SK-MEL-5 (cell line): Measurements from ENCODE around the gene USP34. TPM values are rescaled to one million over a fixed set of nuclear protein-coding genes. Genes with fewer than 3 reads are reported as not detected.
A peak's percentile ranks its signal among the peaks of the same experiment; 100 is the strongest.

ENCODE experiments used
- DNase-seq: peaks from one replicate; pipeline ENCODE4 v3.0.0-alpha.2; 2016; ENCODE audit warnings: low read depth, low spot score
- in situ Hi-C: cut with HindIII; loops from 2 replicates; pipeline ENCODE4 v1.10.0; 2016; ENCODE audit warnings: low sequenced_read_pairs, high pct_unique_total_duplicates, low pct_unique_long_range_greater_than_20kb
- total RNA-seq: library from RNA; depleted of rRNA; stranded (reverse); fragments of >200 nt; shearing (Covaris generic); gene quantifications from 2 replicates; pipeline ENCODE4 v1.2.3, GENCODE V29; 2014

Gene USP34
- total RNA-seq, 1 experiment from 2014 or later, result 69.0 TPM

DNA sequence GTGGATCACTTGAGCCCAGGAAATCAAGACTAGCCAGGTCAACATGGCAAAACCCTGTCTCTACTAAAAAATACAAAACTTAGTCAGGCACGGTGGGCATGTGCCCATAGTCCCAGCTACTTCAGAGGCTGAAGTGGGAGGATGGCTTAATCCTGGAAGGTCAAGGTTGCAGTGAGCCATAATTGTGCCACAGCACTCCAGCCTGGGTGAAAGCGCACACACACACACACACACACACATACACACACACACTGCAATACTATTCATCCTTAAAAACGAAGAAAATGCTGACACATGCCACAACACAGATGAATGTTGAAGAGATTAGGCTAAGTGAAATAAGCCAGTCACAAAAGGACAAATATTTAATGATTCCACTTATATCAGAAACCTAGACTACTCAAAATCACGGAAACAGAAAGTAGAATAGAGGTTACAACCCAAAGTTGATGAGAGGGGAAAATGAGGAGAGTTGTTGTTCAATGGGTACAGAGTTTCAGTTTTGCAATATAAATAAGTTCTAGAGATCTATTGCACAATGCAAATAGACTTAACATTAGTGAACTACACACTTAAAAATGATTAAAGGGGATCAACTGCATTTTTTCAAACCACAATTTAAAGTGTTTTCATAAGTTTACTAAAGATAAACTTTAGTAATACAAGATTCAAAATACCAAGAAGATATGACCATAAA is 114.5 kb downstream of the USP34 start:
- in situ Hi-C loops, result no loop called here
- no peak for DNase-seq

DNA sequence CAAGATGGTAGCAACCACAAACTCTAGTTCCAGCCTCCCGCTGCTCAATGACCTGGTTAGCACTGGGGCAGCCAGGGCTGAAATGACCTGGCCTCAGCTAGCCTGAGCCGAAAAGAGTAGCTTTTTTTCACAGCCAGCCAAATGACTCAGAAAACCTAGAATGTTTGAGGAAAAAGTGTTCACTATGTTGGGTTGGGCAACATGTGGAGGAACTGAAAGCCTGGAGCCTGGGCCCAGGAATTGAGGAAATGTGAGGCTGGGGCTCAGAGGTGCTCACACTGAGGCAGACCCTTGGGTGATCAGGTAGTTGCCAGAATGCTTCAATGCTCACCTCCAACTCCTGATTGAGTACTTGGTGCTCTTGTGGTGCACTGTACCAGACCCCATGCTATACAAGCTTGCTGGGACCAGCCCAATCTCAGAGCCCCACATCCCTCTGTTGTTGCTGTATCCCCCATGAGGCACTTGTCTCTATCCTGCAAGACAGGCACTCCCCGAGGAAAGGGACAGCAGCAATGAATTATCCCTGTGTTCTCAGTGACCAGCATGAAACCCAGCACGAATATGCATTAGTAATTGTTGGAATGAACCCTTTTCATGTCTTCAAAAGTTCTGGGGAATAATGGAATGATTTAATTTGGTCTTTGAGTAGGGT is 116.2 kb downstream of the USP34 start:
- no peak for DNase-seq
- in situ Hi-C loops, result no loop called here

DNA sequence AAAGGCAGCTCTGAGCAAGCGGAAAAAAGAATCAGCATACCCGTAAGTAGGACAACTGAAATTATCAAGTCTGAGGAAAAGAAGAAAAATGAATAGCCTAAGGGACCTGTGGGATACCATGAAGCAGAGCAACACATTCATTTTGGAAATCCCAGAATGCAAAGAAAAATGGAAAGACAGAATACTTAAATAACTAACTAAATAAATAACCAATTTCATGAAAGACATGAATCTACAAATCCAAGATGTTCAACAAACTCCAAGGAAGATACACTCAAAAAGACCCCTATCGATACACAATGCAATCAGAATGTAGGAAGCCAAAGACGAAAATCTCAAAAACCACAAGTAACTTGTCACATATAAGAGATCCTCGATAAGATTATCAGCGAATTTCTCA is 117.0 kb downstream of the USP34 start:
- DNase-seq, result no peak
- in situ Hi-C loops, result no loop called here

DNA sequence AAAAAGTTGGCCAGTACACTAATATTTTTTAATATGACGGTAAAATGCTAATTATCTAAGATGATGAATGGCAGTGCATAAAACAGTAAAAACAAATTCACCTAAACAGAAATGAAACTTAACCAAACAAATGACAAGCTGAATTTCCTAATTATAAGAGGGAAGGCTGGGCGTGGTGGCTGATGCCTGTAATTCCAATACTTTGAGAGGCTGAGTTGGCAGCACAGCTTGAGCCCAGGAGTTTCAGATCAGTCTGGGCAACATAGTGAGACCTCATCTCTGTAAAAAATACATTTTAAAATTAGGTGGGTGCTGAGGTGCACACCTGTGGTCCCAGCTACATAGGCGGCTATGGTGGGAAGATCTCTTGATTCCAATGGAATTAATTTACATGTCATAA is 120.1 kb downstream of the USP34 start:
- in situ Hi-C loops, result no loop called here
- no peak for DNase-seq

DNA sequence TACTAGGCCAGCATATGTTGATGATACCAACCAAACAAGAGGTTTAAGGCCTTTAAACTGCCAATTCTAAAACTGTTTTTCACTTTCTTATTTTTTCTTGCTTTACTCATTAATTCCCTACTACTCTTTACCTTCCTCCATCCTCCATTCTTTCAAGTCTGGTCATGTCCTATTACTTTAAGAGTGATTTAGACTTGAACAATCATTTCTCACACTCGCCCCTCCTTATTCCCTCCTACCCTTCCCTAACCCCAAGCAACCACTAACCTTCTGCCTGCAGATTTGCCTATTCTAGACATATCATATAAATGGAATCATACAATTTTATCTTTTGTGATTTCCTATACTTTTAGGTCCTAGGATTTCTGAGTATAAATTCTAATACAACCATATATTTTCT is 127.7 kb downstream of the USP34 start:
- no peak for DNase-seq
- in situ Hi-C loops, result no loop called here

DNA sequence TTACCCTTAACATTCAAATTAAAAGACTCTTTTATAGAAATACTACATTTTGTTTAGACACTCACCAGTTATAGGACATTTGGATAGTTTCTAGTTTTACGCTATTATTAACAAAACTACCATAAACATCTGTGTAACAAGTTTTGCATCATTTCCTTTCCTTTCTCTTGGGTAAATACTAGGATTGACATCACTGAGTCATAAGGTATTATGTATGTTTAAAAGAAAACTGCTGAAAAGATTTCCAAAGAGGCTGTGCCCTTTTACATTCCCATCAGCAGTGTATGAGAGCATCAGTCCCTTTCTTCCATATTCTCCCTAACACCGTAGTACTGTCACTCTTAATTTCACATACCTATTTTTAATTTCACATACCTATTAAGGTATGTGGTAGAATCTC is 130.6 kb downstream of the USP34 start:
- peak; percentile 39 for DNase-seq
- in situ Hi-C loops, result no loop called here

DNA sequence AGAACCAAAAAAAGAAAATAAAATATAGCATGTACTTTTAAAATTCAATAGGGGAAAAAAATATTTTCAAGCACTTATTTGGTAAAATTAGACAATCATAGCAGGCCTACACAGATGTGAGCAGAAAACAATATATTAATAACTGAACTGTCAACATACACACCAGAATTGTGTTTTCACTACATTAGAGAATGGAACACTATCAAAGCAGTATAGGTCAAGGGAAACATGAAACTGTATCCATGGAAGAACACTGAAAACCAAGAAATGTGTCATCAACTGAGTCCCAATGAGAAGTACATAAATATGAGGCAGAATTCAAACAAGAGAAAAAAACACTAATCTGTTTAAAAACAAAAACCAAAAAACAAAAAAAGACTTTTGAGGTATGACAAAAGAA is 132.4 kb downstream of the USP34 start:
- in situ Hi-C loops, result no loop called here
- DNase-seq, result no peak

DNA sequence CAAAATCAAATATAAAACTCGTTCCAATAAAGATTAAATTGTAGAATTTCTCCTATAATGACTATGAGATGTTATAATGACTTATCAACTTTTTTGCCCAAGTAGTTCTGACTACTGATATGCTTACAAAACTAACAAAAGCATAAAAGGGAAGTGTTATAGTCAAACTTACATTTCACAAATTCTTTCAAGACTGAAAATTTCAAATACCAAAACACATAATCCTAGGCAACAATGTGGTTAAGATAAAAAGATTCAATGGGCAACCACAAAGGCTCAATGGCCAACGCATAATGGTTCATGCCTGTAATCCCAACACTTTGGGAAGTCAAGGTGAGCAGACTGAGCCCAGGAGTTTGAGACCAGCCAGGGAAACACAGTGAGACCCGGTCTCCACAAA is 135.7 kb downstream of the USP34 start:
- in situ Hi-C loops, result no loop called here
- DNase-seq, result no peak

DNA sequence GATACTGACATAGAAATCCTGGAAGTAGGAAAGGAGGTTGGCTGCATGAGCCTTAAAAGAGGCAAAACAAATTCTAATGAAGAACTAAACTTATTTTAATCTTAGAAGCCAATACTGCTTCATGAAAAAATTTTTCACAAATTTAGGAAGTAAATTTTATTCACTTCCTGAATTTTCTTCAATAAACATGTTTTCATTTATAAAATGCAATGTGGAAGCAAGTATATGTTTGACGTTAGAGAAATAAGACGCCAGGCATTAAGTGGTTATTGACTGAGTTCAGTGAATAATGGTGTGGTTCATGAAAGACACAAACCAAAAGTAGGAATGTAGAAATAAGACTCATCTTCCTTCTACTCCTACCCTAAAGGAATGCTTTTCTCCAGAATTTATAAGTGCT is 136.4 kb downstream of the USP34 start:
- DNase-seq, result no peak
- in situ Hi-C loops, result no loop called here

DNA sequence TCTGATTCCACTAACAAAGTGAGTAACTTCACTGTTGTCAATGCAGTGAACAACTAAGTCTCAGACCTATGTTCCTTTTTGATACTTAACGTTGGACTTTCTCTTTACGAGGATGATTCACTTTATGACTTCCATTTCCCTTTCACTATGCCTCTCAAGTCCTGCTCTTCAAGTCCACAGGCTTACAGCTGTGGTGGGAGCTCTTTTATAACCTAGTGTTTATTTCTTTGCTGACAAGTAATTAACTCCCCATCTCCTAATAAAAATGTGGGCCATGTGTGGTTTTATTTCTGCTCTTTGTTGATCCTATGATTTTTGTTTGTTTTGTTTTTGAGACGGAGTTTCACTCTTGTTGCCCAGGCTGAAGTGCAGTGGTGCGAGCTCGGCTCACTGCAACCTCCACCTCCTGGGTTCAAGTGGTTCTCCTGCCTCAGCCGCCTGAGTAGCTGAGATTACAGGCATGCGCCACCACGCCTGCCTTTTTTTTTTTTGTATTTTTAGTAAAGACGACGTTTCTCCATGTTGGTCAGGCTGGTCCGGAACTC is 142.1 kb downstream of the USP34 start:
- in situ Hi-C loops, result no loop called here
- no peak for DNase-seq

DNA sequence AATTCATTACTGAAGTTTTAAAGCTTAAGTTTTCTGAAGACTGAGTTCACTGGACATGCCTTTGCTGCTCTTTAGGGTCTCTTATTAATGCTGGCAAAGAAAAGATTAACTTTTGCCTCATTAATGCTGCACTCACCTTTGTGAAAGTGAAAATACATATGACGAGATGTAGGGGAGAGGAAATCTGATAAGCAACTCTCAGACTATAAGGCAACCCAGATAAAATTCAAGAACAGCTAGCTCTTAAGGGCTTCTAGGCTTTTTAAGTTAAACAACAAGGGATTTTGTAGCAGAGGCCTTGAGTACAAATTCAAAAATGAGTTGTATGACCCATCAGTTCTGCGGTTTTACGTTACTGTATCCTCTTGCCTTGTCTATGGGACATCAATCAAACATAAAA is 143.7 kb downstream of the USP34 start:
- DNase-seq, result no peak
- in situ Hi-C loops, result no loop called here

DNA sequence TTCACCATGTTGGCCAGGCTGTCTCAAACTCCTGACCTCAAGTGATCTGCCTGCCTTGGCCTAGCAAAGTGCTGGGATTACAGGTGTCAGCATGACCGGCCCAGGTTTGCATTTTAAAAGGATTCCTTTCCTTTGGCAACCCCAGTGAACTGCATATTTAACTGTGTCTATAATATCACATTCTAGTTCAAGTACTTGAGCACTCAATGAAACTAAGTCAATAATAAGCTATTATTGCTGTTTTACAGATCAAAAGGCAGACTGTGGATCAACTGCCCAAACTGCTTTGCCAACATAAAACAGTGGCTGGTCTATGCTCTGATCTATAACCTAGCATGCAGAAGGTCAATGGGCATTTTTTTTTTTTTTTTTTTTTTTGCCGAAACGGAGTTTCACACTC is 144.5 kb downstream of the USP34 start:
- in situ Hi-C loops, result no loop called here
- no peak for DNase-seq

DNA sequence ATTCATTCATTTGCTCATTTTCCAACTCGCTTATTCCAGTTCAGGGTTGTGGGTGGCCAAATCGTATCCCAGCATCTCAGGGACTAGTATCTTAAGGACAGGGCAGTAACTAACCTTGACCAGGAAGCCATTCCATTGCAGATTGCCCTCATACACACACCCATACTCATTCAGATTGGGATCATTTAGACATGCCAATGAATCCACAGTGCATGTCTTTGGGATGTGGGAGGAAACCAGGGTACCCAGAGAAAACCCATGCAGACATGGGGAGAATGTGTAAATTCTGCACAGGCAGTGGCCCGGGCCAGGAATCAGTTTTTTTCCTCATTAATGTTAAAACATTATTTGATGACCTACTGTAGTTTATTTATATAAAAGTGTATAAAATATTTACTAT is 150.7 kb downstream of the USP34 start:
- in situ Hi-C loops, result no loop called here
- DNase-seq, result no peak

DNA sequence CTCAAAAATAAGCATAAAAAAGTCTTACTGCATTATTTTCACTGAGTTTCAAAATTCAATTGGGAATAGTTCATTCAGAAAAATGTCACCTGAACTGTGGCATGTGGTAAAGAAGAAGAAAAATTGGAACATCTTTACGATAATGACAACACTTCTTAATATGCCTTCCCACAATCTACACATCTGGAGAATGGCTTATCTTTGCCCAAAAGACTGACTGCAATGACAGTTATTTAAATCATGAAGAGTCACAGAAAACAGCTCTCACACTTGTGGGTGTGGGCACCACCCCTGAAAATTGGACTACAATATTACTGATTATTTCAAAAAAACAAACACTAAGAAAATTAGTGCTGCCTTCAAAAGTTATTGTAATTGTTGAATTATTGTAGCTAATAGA is 152.3 kb downstream of the USP34 start:
- DNase-seq, result no peak
- in situ Hi-C loops, result no loop called here

DNA sequence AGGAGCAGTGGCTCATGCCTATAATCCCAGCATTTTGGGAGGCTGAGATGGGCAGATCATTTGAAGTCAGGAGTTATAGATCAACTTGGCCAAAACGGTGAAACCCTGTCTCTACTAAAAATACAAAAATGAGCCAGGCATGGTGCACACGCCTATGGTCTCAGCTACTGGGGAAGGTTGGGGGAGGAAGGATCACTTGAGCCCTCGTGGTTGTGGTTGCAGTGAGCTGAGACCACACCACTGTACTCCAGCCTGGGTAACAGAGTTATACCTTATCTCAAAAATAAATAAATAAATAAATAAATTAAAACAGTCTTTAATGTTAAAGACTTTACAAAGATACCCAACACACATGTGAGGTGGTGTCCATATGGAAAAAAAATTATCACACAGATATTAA is 174.9 kb downstream of the USP34 start:
- DNase-seq, result no peak
- in situ Hi-C loops, result no loop called here

DNA sequence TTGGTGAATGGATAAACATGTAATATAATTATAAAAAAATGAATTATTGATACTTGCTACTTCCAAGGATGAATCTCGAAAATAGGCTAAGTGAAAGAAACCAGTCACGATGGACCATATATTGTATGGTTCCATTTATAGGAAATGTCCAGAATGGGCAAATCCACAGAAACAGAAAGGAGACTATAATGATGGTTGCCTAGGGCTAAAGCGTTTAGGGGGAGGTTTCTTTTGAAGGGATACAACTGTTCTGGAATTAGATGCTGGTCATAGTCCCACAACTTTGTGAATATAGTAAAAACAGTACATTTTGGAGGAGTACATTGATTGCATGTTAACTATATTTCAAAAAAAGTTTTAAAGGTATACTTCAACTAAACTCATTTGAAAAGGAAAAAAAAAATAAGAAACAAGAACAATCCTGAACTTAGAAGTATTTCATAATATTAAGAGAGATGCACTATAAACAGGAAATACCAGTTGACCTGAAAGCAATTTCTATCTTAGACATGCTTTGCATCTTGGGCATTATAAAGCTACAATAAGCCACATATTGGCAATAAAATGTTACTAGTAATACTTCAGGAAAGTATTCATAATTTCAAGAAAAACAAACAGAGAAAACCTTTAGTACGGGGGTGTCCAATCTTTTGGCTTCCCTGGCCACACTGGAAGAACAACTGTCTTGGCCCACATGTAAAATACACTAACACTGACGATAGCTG is 178.9 kb downstream of the USP34 start:
- in situ Hi-C loops, result no loop called here
- DNase-seq, result peak; percentile 52

DNA sequence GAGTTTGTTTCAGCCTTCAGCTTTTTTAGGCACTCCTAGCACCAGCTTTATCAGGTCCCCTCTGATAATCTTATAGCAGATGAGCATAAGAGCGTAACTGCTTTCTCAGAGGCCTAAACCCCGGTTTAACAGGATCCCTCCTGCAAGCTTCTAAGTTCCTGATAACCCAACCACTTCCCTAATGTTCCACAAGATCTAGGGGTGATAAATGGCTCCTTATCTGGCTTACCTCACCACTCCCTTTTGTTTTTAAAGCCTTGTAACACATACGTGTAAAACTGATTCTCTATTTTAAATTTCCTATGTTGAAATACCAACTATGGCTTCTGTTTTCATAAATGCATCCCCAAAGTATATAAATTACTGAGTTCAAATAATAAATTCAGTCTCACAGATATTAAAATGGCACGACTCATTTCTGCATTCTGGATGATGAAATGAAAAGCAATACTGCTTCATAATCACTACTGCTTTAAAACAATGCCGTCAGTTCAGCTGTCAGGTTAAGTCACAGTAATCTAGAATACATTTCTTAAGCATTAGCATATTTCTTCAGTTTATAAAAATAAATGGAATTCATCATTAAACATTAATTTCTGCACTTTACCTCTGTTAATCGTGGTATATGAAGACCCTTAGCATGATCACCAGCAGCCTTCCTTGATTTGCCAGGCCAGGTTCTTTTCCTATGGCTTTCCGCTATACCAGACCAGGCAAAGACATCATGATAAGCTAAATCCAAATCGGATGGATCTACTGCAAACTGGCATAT is 182.6 kb downstream of the USP34 start:
- in situ Hi-C loops, result no loop called here
- no peak for DNase-seq

DNA sequence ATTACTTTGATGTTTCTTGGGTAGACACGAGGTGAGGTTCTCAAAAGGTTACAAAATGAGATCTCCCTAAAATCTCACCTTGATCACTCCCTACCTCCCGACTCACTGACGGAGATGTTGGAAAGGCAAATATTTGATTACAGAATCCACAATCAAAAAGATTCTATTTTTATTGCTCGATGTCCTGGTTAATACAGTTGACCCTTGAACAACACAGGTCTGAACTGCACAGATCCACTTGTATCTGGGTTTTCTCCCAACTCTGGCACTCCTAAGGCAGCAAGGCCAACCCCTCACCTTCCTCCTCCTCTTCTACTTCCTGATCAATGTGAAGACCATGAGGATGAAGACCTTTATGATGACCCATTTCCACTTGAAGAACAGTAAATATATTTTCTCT is 183.6 kb downstream of the USP34 start:
- in situ Hi-C loops, result no loop called here

More for the DNA sequence above, 183.6 kb downstream of the USP34 start:
- no peak for DNase-seq
